Measurements from ENCODE around the gene GSS. TPM values are rescaled to one million over a fixed set of nuclear protein-coding genes. Genes with fewer than 3 reads are reported as not detected.

GSS gene
- total and polyA plus RNA-seq, 2 donors (not counting 3 experiments of a cell fraction or from before 2014, with no cell fraction given) = 47.9 to 65.1 TPM

DNA sequence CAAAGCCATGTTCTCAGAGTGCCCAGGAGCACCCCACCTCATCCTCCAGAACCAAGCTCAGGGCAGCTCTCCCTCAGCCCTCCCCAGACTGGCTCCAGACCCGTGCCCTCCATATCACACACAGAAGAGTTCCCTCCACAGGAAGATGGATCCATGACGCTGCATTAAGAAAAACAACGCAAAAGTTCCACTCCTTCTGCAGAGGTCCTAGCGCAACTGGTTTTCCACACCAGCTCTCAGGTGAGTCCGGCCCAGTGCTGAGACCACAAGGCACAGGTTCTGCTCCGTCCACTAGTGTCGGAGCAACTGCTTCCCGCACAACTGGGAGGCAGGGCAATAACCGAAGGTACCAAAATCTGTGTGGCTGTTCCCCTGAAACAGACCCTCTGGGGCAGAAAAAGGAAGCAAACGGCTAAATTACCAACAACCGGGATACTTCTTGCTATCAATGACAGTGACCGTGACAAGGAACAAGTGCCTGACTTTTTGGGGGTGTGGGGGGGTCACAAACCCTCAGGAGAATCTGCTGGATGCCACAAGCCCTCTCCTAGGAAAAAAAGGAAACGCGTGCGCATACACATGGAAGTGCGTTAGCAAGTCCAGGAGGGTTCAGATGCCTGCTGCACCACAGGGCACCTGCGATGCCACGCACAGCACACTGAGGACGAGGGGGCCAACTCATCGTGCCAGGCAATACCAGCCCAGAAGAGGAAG is 49.3 kb upstream of the GSS start:
- no peaks in the 10 kb centered on the region for H3K79me2 ChIP-seq (ENCODE audit: control insufficient read depth, insufficient read depth, low read length)
- no peaks in the 10 kb centered on the region for H3K9me3 ChIP-seq (replicated peaks; ENCODE audit: control insufficient read depth, insufficient read depth, low read length)
- intact Hi-C loops (cut with micrococcal nuclease) = no loop called here
- H3K4me2 ChIP-seq (ENCODE audit: insufficient read depth, low read length) = no peak overlapping the region
- H3K9ac ChIP-seq (replicated peaks; ENCODE audit: extremely low read depth, insufficient read depth, low read length) = no peak overlapping the region
- H3K27me3 ChIP-seq (ENCODE audit: control insufficient read depth in 2 of 2, insufficient read depth in 2 of 2, low read length in 2 of 2) = no peaks in the 10 kb centered on the region
- ChIA-PET CTCF (no interaction called here), POLR2A (no interaction called here)
- no peaks in the 10 kb centered on the region for H4K20me1 ChIP-seq (replicated peaks; ENCODE audit: control insufficient read depth, extremely low read depth, insufficient read depth, low read length)
- H3K4me3 ChIP-seq (replicated peaks in 1 of 3; ENCODE audit: insufficient read depth in 1 of 3, low read depth in 1 of 3, low read length in 3 of 3) = no peak overlapping the region
- BruUV-seq (replicated peaks) = no TSS peak
- H3K27ac ChIP-seq (ENCODE audit: insufficient read depth, low read depth, low read length) = no peak overlapping the region
- no peak for DNase-seq (ENCODE audit: low read depth, low spot score)
- FAIRE-seq = no peak
- TF ChIP-seq GATA2 (IDR thresholded peaks at IDR 0.05; ENCODE audit: insufficient read depth, insufficient read length, low read depth, low read length) = no peak
- no peak for TF ChIP-seq MYC (IDR thresholded peaks at IDR 0.05; ENCODE audit: low read depth, low read length)
- TF ChIP-seq POLR2AphosphoS5 (IDR thresholded peaks at IDR 0.05; ENCODE audit: insufficient read depth, low read depth, low read length) = no peak
- TF ChIP-seq, protein P1, sequence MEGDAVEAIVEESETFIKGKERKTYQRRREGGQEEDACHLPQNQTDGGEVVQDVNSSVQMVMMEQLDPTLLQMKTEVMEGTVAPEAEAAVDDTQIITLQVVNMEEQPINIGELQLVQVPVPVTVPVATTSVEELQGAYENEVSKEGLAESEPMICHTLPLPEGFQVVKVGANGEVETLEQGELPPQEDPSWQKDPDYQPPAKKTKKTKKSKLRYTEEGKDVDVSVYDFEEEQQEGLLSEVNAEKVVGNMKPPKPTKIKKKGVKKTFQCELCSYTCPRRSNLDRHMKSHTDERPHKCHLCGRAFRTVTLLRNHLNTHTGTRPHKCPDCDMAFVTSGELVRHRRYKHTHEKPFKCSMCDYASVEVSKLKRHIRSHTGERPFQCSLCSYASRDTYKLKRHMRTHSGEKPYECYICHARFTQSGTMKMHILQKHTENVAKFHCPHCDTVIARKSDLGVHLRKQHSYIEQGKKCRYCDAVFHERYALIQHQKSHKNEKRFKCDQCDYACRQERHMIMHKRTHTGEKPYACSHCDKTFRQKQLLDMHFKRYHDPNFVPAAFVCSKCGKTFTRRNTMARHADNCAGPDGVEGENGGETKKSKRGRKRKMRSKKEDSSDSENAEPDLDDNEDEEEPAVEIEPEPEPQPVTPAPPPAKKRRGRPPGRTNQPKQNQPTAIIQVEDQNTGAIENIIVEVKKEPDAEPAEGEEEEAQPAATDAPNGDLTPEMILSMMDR (IDR thresholded peaks at IDR 0.05; ENCODE audit: extremely low read depth in 1 of 2, insufficient read depth in 1 of 2, low read depth in 1 of 2, low read length in 2 of 2) = no peak
- no peak for TF ChIP-seq EZH2 (IDR thresholded peaks at IDR 0.05; ENCODE audit: borderline replicate concordance, low read depth, low read length, severe bottlenecking)
- no peak for TF ChIP-seq JUN (IDR thresholded peaks at IDR 0.05; ENCODE audit: borderline replicate concordance, insufficient read depth, insufficient read length, low read depth)
- TF ChIP-seq, protein P2, sequence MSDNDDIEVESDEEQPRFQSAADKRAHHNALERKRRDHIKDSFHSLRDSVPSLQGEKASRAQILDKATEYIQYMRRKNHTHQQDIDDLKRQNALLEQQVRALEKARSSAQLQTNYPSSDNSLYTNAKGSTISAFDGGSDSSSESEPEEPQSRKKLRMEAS (IDR thresholded peaks at IDR 0.05; ENCODE audit: insufficient read depth, insufficient read length) = no peak
- TF ChIP-seq POLR2A (IDR thresholded peaks at IDR 0.05; ENCODE audit: low read depth, low read length) = no peak
- TF ChIP-seq FOS (IDR thresholded peaks at IDR 0.05; ENCODE audit: borderline replicate concordance, insufficient read depth, low read length) = no peak
- no peaks in the 10 kb centered on the region for H3K9me1 ChIP-seq (replicated peaks; ENCODE audit: control insufficient read depth, extremely low read depth, insufficient read depth, low read length)
- no peaks in the 10 kb centered on the region for H3K4me1 ChIP-seq (ENCODE audit: control insufficient read depth, extremely low read depth, insufficient read depth, low read length)
- no peak overlapping the region for H2AFZ ChIP-seq (ENCODE audit: low read depth, low read length)
- peaks cover 22 to 87% of the 10 kb centered on the region in 2 experiments for H3K36me3 ChIP-seq (ENCODE audit: control insufficient read depth in 2 of 2, extremely low read depth in 1 of 2, insufficient read depth in 2 of 2, low read length in 2 of 2)
- dilution Hi-C loops (cut with MboI; ENCODE audit: extremely low pct_ligation_motif_present, low sequenced_read_pairs) = no loop called here

All from endothelial cell of umbilical vein (primary cell).